Liver (tissue), 9 donors: ENCODE measurements around the gene MARCHF3. TPM values are rescaled to one million over a fixed set of nuclear protein-coding genes. Genes with fewer than 3 reads are reported as not detected.
"Not testable (repeated sequence)": the region's sequence is repeated elsewhere in the genome, so short reads cannot be mapped to it uniquely, and the experiment has no call there.

Source experiments
- DNase-seq: peaks from one replicate; pipeline ENCODE4 v3.0.0-alpha.2; 2017; ENCODE audit warnings: low spot score
- H3K27ac ChIP-seq, 2 donors: one replicate each; pipeline ENCODE4 v1.7.0; 2013; ENCODE audit warnings: inconsistent platforms in 2 of 2, low read length in 2 of 2, control low read depth in 1 of 2, low read depth in 1 of 2, mild to moderate bottlenecking in 1 of 2
- H3K27me3 ChIP-seq, 4 donors: one replicate each; pipeline versions ENCODE4 v1.6.1 to v1.7.0; 2013; ENCODE audit warnings: low read length in 3 of 4, inconsistent platforms in 1 of 4, mild to moderate bottlenecking in 1 of 4, moderate library complexity in 1 of 4; ENCODE audit not compliant: control insufficient read depth in 4 of 4, insufficient read depth in 4 of 4
- H3K36me3 ChIP-seq, 4 donors: one replicate each; pipeline versions ENCODE4 v1.6.1 to v1.7.0; 2013; ENCODE audit warnings: low read length in 3 of 4, mild to moderate bottlenecking in 3 of 4, low read depth in 1 of 4, moderate library complexity in 1 of 4; ENCODE audit not compliant: control insufficient read depth in 4 of 4, insufficient read depth in 3 of 4
- H3K4me1 ChIP-seq, 4 donors: one replicate each; pipeline versions ENCODE4 v1.6.1 to v1.7.0; 2013; ENCODE audit warnings: low read length in 3 of 4, mild to moderate bottlenecking in 3 of 4, moderate library complexity in 1 of 4; ENCODE audit not compliant: control insufficient read depth in 4 of 4, insufficient read depth in 4 of 4
- H3K4me3 ChIP-seq, 3 donors: one replicate each; pipeline versions ENCODE4 v1.6.1 to v1.7.0; 2013; ENCODE audit warnings: low read length in 3 of 3, control low read depth in 1 of 3, low read depth in 1 of 3, mild to moderate bottlenecking in 1 of 3
- H3K9ac ChIP-seq, 2 donors: one replicate each; pipeline ENCODE4 v1.7.0; 2013; ENCODE audit warnings: low read length in 2 of 2, mild to moderate bottlenecking in 2 of 2, moderate library complexity in 2 of 2, control low read depth in 1 of 2, low read depth in 1 of 2
- H3K9me3 ChIP-seq, 4 donors: one replicate each; pipeline versions ENCODE4 v1.6.1 to v1.7.0; 2013; ENCODE audit warnings: low read length in 3 of 4; ENCODE audit not compliant: control insufficient read depth in 4 of 4
- CTCF ChIP-seq: fragments of 150-350 bp; IDR thresholded peaks from 2 replicates; pipeline ENCODE4 v1.5.1; 2017; ENCODE audit warnings: improper control_type of control experiment, low read depth, low read length; ENCODE audit not compliant: missing input control
- FOXA1 ChIP-seq: IDR thresholded peaks from 2 replicates; pipeline ENCODE4 v1.6.1; 2016; ENCODE audit warnings: antibody characterized with exemption
- GABPA ChIP-seq, 2 donors: IDR thresholded peaks in 1 of 2; conservative IDR thresholded peaks in 1 of 2; 2 replicates each; pipeline ENCODE4 v1.6.1; 2016; ENCODE audit warnings: antibody characterized with exemption in 2 of 2, mild to moderate bottlenecking in 1 of 2, moderate library complexity in 1 of 2
- HNF4A ChIP-seq, 2 donors: conservative IDR thresholded peaks; 2 replicates each; pipeline ENCODE4 v1.6.1; 2016; ENCODE audit warnings: antibody characterized with exemption in 2 of 2, mild to moderate bottlenecking in 2 of 2
- HNF4G ChIP-seq: IDR thresholded peaks from 2 replicates; pipeline ENCODE4 v1.6.1; 2016; ENCODE audit warnings: antibody characterized with exemption
- JUND ChIP-seq, 2 donors: IDR thresholded peaks; 2 replicates each; pipeline ENCODE4 v1.6.1; 2016; ENCODE audit warnings: antibody characterized with exemption in 2 of 2
- MAX ChIP-seq: IDR thresholded peaks from 2 replicates; pipeline ENCODE4 v1.6.1; 2016; ENCODE audit warnings: antibody characterized with exemption
- NR2F2 ChIP-seq: IDR thresholded peaks from 2 replicates; pipeline ENCODE4 v1.6.1; 2016; ENCODE audit warnings: antibody characterized with exemption
- RAD21 ChIP-seq, 2 donors: IDR thresholded peaks; 2 replicates each; pipeline ENCODE4 v1.6.1; 2016; ENCODE audit warnings: antibody characterized with exemption in 2 of 2, mild to moderate bottlenecking in 2 of 2
- REST ChIP-seq: IDR thresholded peaks from 2 replicates; pipeline ENCODE4 v1.6.1; 2016; ENCODE audit warnings: antibody characterized with exemption, mild to moderate bottlenecking
- RXRA ChIP-seq, 2 donors: IDR thresholded peaks; 2 replicates each; pipeline ENCODE4 v1.6.1; 2017 to 2018; ENCODE audit warnings: antibody characterized with exemption in 2 of 2, mild to moderate bottlenecking in 1 of 2
- SP1 ChIP-seq: IDR thresholded peaks from 2 replicates; pipeline ENCODE4 v1.6.1; 2018; ENCODE audit warnings: antibody characterized with exemption, mild to moderate bottlenecking
- TAF1 ChIP-seq: conservative IDR thresholded peaks from 2 replicates; pipeline ENCODE4 v1.6.1; 2016; ENCODE audit warnings: antibody characterized with exemption, mild to moderate bottlenecking
- YY1 ChIP-seq: IDR thresholded peaks from 2 replicates; pipeline ENCODE4 v1.6.1; 2016; ENCODE audit warnings: antibody characterized with exemption, mild to moderate bottlenecking
- ZBTB33 ChIP-seq: IDR thresholded peaks from 2 replicates; pipeline ENCODE4 v1.6.1; 2016; ENCODE audit warnings: antibody characterized with exemption
- WGBS: extraction: QIAGEN DNeasy Blood & Tissue Kit; methylation state at CpG from one replicate; pipeline ENCODE4 v1.1.7; 2013; 5-methylcytosine and 5-hydroxymethylcytosine counted together
- polyA plus RNA-seq, 2 donors: library from polyadenylated mRNA; stranded (reverse) in 1 of 2; unstranded in 1 of 2; fragments of 200-250 nt in 1 of 2; fragments of >200 nt in 1 of 2; fragmentation: Nextera tagmentation in 1 of 2; extraction: Ambion mirVana in 1 of 2; gene quantifications; one replicate each; pipeline versions ENCODE4 v1.2.1 to v1.2.3, GENCODE V29; 2013 to 2015
- total RNA-seq, 2 donors: library from RNA; depleted of rRNA; stranded (reverse); fragments of >200 nt; gene quantifications; one replicate each; pipeline ENCODE4 v1.2.3, GENCODE V29; 2014
- TF ChIP-seq, protein P1 (sequence below): IDR thresholded peaks from 2 replicates; pipeline ENCODE4 v1.6.1; 2016; ENCODE audit warnings: antibody characterized with exemption
- donor health status: healthy.
- donor health status: healthy.
- donor health status: healthy.
- donor health status: healthy.
- donor health status: healthy.

The MARCHF3 gene
- total and polyA plus RNA-seq, 4 donors = 0.93 to 51.0 (median 1.4) TPM

DNA sequence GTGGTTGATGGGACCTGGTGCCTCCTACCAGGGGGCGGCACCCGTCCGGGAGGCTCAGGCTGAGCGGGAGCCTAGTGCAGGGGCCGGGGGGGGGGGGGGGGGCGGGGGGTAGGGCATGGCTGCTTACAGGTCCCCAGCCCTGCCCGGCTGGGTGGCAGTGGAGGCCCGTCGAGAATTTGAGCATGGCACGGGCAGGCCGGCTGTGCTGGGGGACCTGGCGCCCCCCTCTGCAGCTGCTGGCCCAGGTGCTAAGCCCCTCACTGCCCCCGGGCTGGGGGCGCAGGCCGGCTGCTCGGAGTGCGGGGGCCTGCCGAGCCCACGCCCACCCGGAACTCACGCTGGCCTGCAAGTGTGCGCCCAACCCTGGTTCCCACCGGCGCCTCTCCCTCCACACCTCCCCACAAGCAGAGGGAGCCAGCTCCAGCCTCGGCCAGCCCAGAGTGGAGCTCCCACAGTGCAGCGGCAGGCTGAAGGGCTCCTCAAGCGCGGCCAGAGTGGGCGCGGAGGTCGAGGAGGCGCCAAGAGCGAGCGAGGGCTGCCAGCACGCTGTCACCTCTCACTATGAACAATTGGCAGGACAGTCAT, 175.7 kb downstream of the MARCHF3 start:
- Histone ChIP-seq H3K4me3 (no peak overlapping the region), H3K9me3 (no peaks in the 10 kb centered on the region), H3K4me1 (no peaks in the 10 kb centered on the region), H3K27me3 (no peaks in the 10 kb centered on the region), H3K36me3 (no peaks in the 10 kb centered on the region), H3K27ac (no peak overlapping the region), H3K9ac (no peak overlapping the region)
- TF ChIP-seq NR2F2 = no peak
- no peak for TF ChIP-seq HNF4G
- no peak for TF ChIP-seq SP1
- no peak for TF ChIP-seq MAX
- TF ChIP-seq JUND (IDR thresholded peaks at IDR 0.05) = no peak
- TF ChIP-seq GABPA (IDR thresholded peaks at IDR 0.05 in 1 of 2, conservative IDR thresholded peaks at IDR 0.05 in 1 of 2) = no peak
- TF ChIP-seq RXRA (IDR thresholded peaks at IDR 0.05) = no peak
- TF ChIP-seq CTCF = no peak
- TF ChIP-seq FOXA1 = no peak
- no peak for TF ChIP-seq TAF1
- TF ChIP-seq HNF4A (conservative IDR thresholded peaks at IDR 0.05) = no peak
- TF ChIP-seq ZBTB33 = no peak
- TF ChIP-seq YY1 = no peak
- 94% methylated on average over 35 of the region's 35 CpGs for WGBS
- DNase-seq = no peak

DNA sequence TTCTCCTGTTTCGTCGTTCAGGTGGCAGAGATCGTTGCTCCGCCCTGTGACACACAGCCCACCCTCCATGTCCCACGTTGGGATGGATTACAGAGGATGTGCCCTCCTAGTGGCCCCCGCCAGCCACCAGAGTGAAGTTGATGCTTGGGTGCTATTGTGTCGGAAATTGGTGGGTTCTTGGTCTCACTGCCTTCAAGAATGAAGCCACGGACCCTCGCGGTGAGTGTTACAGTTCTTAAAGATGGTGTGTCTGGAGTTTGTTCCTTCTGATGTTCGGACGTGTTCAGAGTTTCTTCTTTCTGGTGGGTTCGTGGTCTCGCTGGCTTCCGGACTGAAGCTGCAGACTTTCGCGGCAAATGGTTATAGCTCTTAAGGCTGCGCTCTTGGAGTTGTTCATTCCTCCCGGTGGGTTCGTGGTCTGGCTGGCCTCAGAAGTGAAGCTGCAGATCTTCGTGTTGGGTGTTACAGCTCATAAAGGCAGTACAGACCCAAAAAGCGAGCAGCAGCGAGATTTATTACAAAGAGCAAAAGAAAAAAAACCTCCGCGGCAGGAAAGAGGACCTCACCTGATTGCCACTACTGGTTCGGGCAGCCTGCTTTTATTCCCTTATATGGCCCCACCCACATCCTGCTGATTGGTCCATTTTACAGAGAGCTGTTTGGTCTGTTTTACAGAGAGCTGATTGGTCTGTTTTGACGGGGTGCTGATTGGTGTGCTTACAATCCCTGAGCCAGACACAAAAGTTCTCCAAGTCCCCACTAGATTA, 176.6 kb downstream of the MARCHF3 start:
- 90% methylated on average over 27 of the region's 27 CpGs for WGBS

GRCh38 chr5:126852841-126853271, 177.5 kb downstream of the MARCHF3 start:
- Histone ChIP-seq H3K27ac (no peak overlapping the region), H3K9ac (no peak overlapping the region), H3K4me3 (no peak overlapping the region), H3K36me3 (no peaks in the 10 kb centered on the region), H3K9me3 (no peaks in the 10 kb centered on the region), H3K27me3 (no peaks in the 10 kb centered on the region), H3K4me1 (no peaks in the 10 kb centered on the region)
- no peak for DNase-seq
- 88% methylated on average over 7 of the region's 7 CpGs for WGBS
- TF ChIP-seq CTCF (no peak), YY1 (no peak), FOXA1 (no peak), JUND (IDR thresholded peaks at IDR 0.05) (no peak), RAD21 (IDR thresholded peaks at IDR 0.05) (no peak), SP1 (no peak), HNF4G (no peak), GABPA (IDR thresholded peaks at IDR 0.05 in 1 of 2, conservative IDR thresholded peaks at IDR 0.05 in 1 of 2) (no peak), RXRA (IDR thresholded peaks at IDR 0.05) (no peak), REST (no peak), NR2F2 (no peak)
- TF ChIP-seq, protein P1, sequence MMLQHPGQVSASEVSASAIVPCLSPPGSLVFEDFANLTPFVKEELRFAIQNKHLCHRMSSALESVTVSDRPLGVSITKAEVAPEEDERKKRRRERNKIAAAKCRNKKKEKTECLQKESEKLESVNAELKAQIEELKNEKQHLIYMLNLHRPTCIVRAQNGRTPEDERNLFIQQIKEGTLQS = no peak

More for the DNA sequence above, 176.6 kb downstream of the MARCHF3 start:
- not testable (repeated sequence) for H3K36me3 ChIP-seq, H3K27ac ChIP-seq, H3K4me1 ChIP-seq, H3K9me3 ChIP-seq, H3K9ac ChIP-seq, H3K4me3 ChIP-seq, DNase-seq, H3K27me3 ChIP-seq
